ENCODE data around the gene NCKAP1.

DNA sequence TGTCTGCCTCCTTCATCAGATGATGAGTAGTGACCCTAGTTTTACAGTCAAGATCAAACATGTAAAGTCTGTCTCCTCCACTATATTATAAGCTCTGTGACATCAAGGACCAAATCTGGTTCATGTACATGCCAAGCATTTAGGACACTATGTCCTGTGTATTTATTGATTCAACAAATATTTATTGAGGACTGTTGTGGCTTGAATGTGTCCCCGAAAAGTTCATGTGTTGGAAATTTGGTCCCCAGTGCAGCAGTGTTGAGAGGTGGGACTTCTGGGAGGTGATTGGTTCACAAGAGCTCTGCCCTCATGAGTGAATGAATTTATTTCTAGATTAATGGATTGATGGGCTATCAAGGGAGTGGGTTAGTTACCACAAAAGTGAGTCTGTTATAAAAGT is 125.2 kb downstream of the NCKAP1 start:
- TF ChIP-seq, protein P1, sequence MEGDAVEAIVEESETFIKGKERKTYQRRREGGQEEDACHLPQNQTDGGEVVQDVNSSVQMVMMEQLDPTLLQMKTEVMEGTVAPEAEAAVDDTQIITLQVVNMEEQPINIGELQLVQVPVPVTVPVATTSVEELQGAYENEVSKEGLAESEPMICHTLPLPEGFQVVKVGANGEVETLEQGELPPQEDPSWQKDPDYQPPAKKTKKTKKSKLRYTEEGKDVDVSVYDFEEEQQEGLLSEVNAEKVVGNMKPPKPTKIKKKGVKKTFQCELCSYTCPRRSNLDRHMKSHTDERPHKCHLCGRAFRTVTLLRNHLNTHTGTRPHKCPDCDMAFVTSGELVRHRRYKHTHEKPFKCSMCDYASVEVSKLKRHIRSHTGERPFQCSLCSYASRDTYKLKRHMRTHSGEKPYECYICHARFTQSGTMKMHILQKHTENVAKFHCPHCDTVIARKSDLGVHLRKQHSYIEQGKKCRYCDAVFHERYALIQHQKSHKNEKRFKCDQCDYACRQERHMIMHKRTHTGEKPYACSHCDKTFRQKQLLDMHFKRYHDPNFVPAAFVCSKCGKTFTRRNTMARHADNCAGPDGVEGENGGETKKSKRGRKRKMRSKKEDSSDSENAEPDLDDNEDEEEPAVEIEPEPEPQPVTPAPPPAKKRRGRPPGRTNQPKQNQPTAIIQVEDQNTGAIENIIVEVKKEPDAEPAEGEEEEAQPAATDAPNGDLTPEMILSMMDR (IDR thresholded peaks at IDR 0.05; ENCODE audit: insufficient read depth, low read length), result no peak
- no peak for TF ChIP-seq POLR2AphosphoS5 (IDR thresholded peaks at IDR 0.05; ENCODE audit: low read depth)
- TF ChIP-seq GABPA (IDR thresholded peaks at IDR 0.05; ENCODE audit: low read depth), result no peak
- TF ChIP-seq, protein P2, sequence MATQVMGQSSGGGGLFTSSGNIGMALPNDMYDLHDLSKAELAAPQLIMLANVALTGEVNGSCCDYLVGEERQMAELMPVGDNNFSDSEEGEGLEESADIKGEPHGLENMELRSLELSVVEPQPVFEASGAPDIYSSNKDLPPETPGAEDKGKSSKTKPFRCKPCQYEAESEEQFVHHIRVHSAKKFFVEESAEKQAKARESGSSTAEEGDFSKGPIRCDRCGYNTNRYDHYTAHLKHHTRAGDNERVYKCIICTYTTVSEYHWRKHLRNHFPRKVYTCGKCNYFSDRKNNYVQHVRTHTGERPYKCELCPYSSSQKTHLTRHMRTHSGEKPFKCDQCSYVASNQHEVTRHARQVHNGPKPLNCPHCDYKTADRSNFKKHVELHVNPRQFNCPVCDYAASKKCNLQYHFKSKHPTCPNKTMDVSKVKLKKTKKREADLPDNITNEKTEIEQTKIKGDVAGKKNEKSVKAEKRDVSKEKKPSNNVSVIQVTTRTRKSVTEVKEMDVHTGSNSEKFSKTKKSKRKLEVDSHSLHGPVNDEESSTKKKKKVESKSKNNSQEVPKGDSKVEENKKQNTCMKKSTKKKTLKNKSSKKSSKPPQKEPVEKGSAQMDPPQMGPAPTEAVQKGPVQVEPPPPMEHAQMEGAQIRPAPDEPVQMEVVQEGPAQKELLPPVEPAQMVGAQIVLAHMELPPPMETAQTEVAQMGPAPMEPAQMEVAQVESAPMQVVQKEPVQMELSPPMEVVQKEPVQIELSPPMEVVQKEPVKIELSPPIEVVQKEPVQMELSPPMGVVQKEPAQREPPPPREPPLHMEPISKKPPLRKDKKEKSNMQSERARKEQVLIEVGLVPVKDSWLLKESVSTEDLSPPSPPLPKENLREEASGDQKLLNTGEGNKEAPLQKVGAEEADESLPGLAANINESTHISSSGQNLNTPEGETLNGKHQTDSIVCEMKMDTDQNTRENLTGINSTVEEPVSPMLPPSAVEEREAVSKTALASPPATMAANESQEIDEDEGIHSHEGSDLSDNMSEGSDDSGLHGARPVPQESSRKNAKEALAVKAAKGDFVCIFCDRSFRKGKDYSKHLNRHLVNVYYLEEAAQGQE (IDR thresholded peaks at IDR 0.05; ENCODE audit: insufficient replicate concordance, low read depth), result no peak
